Measurements from ENCODE around the gene SEC16A.

Gene SEC16A

DNA sequence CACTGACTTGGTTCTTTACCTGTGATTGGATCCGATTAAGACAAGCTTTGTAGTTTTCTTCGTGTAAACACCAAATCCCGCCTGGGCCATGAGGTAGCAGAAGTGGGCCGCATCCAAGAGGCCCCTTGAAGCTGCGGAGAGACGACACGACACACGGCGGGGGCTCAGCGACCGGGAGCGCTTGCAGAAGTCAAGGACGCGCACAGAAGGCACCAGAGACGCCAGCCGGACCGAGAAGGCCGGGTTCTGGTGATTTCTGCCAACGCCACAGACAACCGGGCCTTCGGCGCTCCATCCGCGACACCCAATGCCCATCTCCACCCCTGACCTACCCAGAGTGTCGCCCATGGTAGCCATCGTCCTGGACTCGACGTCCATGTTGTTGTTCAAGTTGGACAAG is 23.4 kb downstream of the SEC16A start:
- no peaks in the 10 kb centered on the region for H3K9me3 ChIP-seq (ENCODE audit: severe bottlenecking)
- H3K27ac ChIP-seq (ENCODE audit: poor library complexity, severe bottlenecking): no peak overlapping the region
- ATAC-seq (ENCODE audit: low read depth) (no peak), DNase-seq (ENCODE audit: low spot score) (no peak)
- no peaks in the 10 kb centered on the region for H3K27me3 ChIP-seq (ENCODE audit: insufficient read depth, poor library complexity, severe bottlenecking)
- TF ChIP-seq, protein P1, sequence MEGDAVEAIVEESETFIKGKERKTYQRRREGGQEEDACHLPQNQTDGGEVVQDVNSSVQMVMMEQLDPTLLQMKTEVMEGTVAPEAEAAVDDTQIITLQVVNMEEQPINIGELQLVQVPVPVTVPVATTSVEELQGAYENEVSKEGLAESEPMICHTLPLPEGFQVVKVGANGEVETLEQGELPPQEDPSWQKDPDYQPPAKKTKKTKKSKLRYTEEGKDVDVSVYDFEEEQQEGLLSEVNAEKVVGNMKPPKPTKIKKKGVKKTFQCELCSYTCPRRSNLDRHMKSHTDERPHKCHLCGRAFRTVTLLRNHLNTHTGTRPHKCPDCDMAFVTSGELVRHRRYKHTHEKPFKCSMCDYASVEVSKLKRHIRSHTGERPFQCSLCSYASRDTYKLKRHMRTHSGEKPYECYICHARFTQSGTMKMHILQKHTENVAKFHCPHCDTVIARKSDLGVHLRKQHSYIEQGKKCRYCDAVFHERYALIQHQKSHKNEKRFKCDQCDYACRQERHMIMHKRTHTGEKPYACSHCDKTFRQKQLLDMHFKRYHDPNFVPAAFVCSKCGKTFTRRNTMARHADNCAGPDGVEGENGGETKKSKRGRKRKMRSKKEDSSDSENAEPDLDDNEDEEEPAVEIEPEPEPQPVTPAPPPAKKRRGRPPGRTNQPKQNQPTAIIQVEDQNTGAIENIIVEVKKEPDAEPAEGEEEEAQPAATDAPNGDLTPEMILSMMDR (IDR thresholded peaks at IDR 0.05; ENCODE audit: poor library complexity, severe bottlenecking): no peak
- peaks cover 99% of the 10 kb centered on the region for H3K36me3 ChIP-seq (ENCODE audit: low read depth)
- no peak overlapping the region for H3K4me3 ChIP-seq (ENCODE audit: severe bottlenecking)
- H3K4me1 ChIP-seq (ENCODE audit: insufficient read depth, poor library complexity, severe bottlenecking): no peaks in the 10 kb centered on the region

- H3K27me3 ChIP-seq (ENCODE audit: insufficient read depth, poor library complexity, severe bottlenecking): no peaks in the 10 kb centered on the region
Observed at GRCh38 chr9:136457326-136457725, 25.5 kb downstream of the SEC16A start.

GRCh38 chr9:136456258-136456657 is 26.6 kb downstream of the SEC16A start:
- Histone ChIP-seq H3K4me1 (ENCODE audit: insufficient read depth, poor library complexity, severe bottlenecking) (no peaks in the 10 kb centered on the region), H3K27me3 (ENCODE audit: insufficient read depth, poor library complexity, severe bottlenecking) (no peaks in the 10 kb centered on the region), H3K36me3 (ENCODE audit: low read depth) (peaks cover 92% of the 10 kb centered on the region), H3K27ac (ENCODE audit: poor library complexity, severe bottlenecking) (no peak overlapping the region), H3K9me3 (ENCODE audit: severe bottlenecking) (no peaks in the 10 kb centered on the region), H3K4me3 (ENCODE audit: severe bottlenecking) (no peak overlapping the region)
- ATAC-seq (ENCODE audit: low read depth) (no peak), DNase-seq (ENCODE audit: low spot score) (no peak)
- TF ChIP-seq, protein P1 (IDR thresholded peaks at IDR 0.05; ENCODE audit: poor library complexity, severe bottlenecking): no peak

More at GRCh38 chr9:136457326-136457725, 25.5 kb downstream of the SEC16A start:
- ATAC-seq (ENCODE audit: low read depth) (no peak), DNase-seq (ENCODE audit: low spot score) (no peak)
- Histone ChIP-seq H3K4me3 (ENCODE audit: severe bottlenecking) (no peak overlapping the region), H3K36me3 (ENCODE audit: low read depth) (peaks cover 93% of the 10 kb centered on the region), H3K27ac (ENCODE audit: poor library complexity, severe bottlenecking) (no peak overlapping the region), H3K4me1 (ENCODE audit: insufficient read depth, poor library complexity, severe bottlenecking) (no peaks in the 10 kb centered on the region), H3K9me3 (ENCODE audit: severe bottlenecking) (no peaks in the 10 kb centered on the region)
- TF ChIP-seq, protein P1 (IDR thresholded peaks at IDR 0.05; ENCODE audit: poor library complexity, severe bottlenecking): no peak

- Histone ChIP-seq H3K27ac (ENCODE audit: poor library complexity, severe bottlenecking) (no peak overlapping the region), H3K27me3 (ENCODE audit: insufficient read depth, poor library complexity, severe bottlenecking) (no peaks in the 10 kb centered on the region), H3K36me3 (ENCODE audit: low read depth) (peaks cover 92% of the 10 kb centered on the region), H3K4me3 (ENCODE audit: severe bottlenecking) (no peak overlapping the region), H3K4me1 (ENCODE audit: insufficient read depth, poor library complexity, severe bottlenecking) (no peaks in the 10 kb centered on the region), H3K9me3 (ENCODE audit: severe bottlenecking) (no peaks in the 10 kb centered on the region)
- TF ChIP-seq, protein P1 (IDR thresholded peaks at IDR 0.05; ENCODE audit: poor library complexity, severe bottlenecking): no peak
- peak; percentile 22; the same call in 1 of the 3 replicates for ATAC-seq (ENCODE audit: low read depth)
- DNase-seq (ENCODE audit: low spot score): peak; percentile 66
Observed at GRCh38 chr9:136455043-136456002, 27.5 kb downstream of the SEC16A start.

All from RWPE2 (cell line).